HAP-1 (cell line): ENCODE measurements around the gene MTX3.

ENCODE experiments used
- DNase-seq, 2 experiments: peaks; one replicate each; pipeline ENCODE4 v3.0.0-alpha.2; 2016 to 2020; ENCODE audit warnings: low spot score in 2 of 2
- H3K27me3 ChIP-seq: fragments of 250-450 bp; sonication (Bioruptor Pico); 2 replicates; pipeline ENCODE4 v1.5.1; 2020; ENCODE audit warnings: low read depth, mild to moderate bottlenecking, moderate library complexity
- H3K36me3 ChIP-seq: fragments of 250-450 bp; sonication (Bioruptor Pico); replicated peaks from 2 replicates; pipeline ENCODE4 v1.5.1; 2020; ENCODE audit warnings: mild to moderate bottlenecking
- H3K4me1 ChIP-seq: fragments of 250-450 bp; sonication (Bioruptor Pico); 2 replicates; pipeline ENCODE4 v1.5.1; 2020; ENCODE audit warnings: mild to moderate bottlenecking
- H3K4me3 ChIP-seq: fragments of 250-450 bp; sonication (Bioruptor Pico); 2 replicates; pipeline ENCODE4 v1.5.1; 2020; ENCODE audit warnings: mild to moderate bottlenecking, moderate library complexity
- H3K9me3 ChIP-seq: fragments of 250-450 bp; sonication (Bioruptor Pico); 2 replicates; pipeline ENCODE4 v1.5.1; 2020; ENCODE audit warnings: mild to moderate bottlenecking, moderate library complexity
- in situ Hi-C: fragments of 300-500 bp; cut with MboI; formaldehyde crosslinking; loops from 3 replicates; pipeline ENCODE4 v1.14.3; 2020; ENCODE audit warnings: low sequenced_read_pairs, inconsistent platforms, mixed read lengths

Gene MTX3

DNA sequence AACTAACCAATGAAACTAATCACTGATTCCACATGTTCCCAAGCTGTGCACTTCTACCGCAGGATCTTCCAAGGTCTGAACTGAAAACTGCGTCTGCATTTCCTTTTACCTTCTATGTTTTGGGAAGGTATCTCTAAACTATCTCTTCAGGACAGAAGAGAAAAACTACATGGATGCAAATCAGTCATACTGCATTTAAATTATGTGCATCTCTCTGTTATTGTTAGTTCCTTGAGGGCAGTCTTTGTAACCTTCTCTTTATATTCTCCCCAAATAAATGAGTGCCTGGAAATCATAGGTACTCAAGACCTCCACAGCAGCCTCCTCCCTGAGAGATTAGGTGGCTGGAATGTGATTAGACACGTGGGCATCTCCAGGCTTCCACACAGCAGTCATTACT, 17.1 kb downstream of the MTX3 start:
- in situ Hi-C loops, result no loop called here
- Histone ChIP-seq H3K4me1 (peaks cover 3% of the 10 kb centered on the region; the same call in 1 of the 2 replicates), H3K9me3 (no peaks in the 10 kb centered on the region), H3K36me3 (no peaks in the 10 kb centered on the region), H3K27me3 (no peaks in the 10 kb centered on the region; the same call in 1 of the 2 replicates), H3K4me3 (no peak overlapping the region)
- DNase-seq, result no peak

DNA sequence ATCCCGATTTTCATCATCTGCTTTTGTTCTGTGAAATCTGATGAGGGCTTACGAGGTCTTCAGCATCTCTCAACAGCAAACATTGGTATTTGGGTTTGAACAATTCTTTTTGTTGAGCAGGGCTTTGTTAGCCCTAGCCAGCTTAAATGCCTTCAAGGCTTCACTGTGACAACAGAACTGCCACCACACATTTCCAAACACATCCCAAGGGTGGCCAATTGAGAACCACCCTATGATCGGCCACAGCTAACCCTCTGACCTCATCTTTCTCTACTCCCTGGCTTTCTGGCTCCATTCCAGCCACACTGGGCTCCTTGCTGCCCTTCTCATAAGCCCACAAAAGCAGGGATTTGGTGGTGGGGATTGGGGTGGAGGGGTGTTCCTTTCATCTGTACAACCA, 17.6 kb downstream of the MTX3 start:
- no peaks in the 10 kb centered on the region; the same call in 1 of the 2 replicates for H3K27me3 ChIP-seq
- H3K4me1 ChIP-seq, result peaks cover 3% of the 10 kb centered on the region; the same call in 1 of the 2 replicates
- peak; percentile 35 to 66 for DNase-seq
- no peaks in the 10 kb centered on the region for H3K36me3 ChIP-seq
- in situ Hi-C loops, result no loop called here
- no peaks in the 10 kb centered on the region for H3K9me3 ChIP-seq
- no peak overlapping the region for H3K4me3 ChIP-seq

DNA sequence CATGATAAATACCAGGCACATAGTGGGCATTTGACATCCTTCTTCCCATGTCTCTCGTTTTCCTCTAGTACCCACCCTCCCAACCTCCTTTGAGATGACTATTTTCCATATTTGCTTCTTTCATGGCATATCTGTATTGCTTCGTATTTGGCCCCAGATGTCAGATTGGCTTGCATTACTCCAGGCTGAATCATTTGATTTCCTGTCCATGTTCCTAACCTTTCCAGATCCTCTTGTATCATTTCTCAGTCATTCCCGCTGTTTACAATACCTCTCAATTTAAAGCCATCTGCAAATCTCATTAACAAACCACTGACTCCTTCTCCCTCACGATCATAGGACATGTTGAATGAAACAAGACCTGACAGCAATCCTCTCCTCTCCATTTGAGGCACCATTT, 19.9 kb downstream of the MTX3 start:
- H3K4me3 ChIP-seq, result no peak overlapping the region
- in situ Hi-C loops, result no loop called here
- no peaks in the 10 kb centered on the region for H3K36me3 ChIP-seq
- DNase-seq, result no peak
- H3K27me3 ChIP-seq, result no peaks in the 10 kb centered on the region; the same call in 1 of the 2 replicates
- peaks cover 3% of the 10 kb centered on the region; the same call in 1 of the 2 replicates for H3K4me1 ChIP-seq
- H3K9me3 ChIP-seq, result no peaks in the 10 kb centered on the region

DNA sequence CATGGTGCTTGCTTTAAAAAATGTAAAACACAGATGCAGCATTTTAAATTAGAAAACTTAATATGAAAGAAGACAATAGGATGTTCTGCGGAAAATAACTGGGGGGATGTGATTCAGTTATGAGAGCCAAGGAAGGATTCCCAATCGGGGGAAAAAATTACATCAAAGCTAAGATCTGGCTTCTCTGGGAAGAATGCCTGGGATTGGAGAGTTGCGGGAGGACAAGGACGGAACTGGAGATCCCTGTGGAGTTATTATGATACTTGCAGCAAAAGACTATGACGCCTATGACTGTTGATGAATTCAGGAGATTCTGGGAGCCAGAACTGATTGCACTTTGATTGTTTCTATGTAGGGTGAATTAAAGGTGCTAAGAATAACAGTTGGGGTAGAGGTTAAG, 24.6 kb downstream of the MTX3 start:
- in situ Hi-C loops, result no loop called here
- DNase-seq, result no peak
- H3K4me3 ChIP-seq, result no peak overlapping the region
- H3K36me3 ChIP-seq, result no peaks in the 10 kb centered on the region
- no peaks in the 10 kb centered on the region for H3K4me1 ChIP-seq
- H3K27me3 ChIP-seq, result no peaks in the 10 kb centered on the region
- no peaks in the 10 kb centered on the region for H3K9me3 ChIP-seq

DNA sequence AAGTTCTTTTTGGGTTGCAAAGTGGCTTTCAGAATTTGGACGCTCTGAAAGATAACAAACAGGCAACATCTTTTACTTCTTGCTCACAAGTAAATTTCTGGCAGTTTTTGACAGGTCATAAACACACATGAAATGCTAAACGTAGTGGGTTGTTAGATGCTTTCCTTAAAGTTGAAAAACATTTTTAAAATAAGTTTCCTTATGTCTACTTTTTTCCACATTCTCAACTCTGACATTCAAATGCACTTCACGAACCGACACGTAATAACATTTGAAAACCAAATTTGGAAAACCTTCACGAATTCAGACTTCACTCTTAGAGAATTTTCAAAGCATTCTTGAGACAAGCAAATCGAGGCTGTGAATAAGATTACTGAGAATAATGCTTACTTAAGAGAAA, 26.9 kb downstream of the MTX3 start:
- H3K9me3 ChIP-seq, result no peaks in the 10 kb centered on the region
- no peaks in the 10 kb centered on the region for H3K27me3 ChIP-seq
- H3K4me3 ChIP-seq, result no peak overlapping the region
- no peaks in the 10 kb centered on the region for H3K36me3 ChIP-seq
- no peaks in the 10 kb centered on the region for H3K4me1 ChIP-seq
- no peak for DNase-seq
- in situ Hi-C loops, result no loop called here

DNA sequence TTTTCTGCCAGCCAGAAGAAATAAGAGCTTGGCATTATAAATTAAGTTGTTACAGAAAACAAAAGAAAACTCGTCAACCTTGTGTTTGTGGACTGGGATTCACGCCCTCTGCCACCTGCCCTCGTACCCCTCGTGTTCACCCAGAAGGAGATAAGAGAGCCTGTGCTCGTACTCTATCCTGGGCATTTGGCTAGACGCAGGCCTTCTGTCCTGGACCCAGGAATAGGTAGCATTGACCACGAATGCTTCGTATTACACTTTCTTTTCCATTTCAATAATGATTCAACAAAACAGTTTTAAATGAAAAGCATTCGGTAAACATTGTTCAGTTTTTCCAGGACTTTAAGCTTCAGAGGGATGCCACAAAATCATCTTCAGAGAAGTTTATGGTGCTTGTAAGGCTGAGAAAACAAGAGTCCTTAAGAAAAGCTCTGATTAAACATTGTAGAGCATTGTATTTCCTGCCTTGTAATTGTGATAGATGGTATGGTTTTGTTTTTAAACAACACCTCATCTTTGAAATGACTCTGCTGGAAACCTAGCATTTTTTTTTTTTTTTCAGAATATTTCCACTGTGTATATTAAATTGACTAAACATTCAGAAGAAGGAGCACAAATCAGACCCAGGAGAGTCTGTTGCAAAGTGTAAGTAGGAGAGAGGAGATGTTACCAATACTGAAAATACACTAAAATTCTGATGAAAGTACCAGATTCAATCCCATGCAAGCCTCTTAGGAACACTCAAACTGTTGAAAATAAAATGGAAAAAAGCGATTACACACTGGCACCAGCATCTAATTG, 27.6 kb downstream of the MTX3 start:
- no peak for DNase-seq
- Histone ChIP-seq H3K4me1 (no peaks in the 10 kb centered on the region), H3K9me3 (no peaks in the 10 kb centered on the region), H3K36me3 (no peaks in the 10 kb centered on the region), H3K4me3 (no peak overlapping the region), H3K27me3 (no peaks in the 10 kb centered on the region)
- in situ Hi-C loops, result no loop called here

DNA sequence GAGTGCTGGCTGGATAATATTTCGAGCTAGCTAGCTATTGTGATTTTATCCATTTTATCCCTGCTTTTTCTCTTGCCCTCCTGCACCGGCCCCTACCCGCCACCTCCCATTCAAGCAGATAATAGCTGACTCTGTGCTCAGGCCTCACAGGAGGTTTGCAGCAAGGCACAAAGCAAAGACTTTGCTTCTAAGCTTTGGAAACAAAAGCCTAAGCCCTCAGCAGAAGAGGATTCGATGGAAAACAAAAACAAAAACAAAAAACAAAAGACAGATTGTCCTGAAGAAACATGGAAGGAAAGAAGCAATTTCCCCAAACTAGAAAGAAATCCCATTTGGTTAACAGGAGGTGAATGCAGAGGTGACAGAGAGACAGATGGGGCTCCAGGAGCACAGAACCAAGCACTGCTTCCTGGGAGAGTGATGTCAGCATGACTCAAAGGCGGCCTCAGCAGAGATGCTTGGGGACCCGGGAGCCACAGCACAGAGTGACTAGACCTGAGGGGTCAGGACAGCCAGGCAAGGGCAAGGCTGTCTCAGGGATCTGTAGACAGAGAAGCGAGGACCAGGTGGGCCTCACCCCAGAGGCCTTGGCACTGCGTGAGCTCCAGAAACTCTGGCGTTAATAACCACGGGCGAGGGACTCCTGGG, 28.4 kb downstream of the MTX3 start:
- Histone ChIP-seq H3K36me3 (no peaks in the 10 kb centered on the region), H3K9me3 (no peaks in the 10 kb centered on the region), H3K27me3 (no peaks in the 10 kb centered on the region), H3K4me1 (no peaks in the 10 kb centered on the region), H3K4me3 (no peak overlapping the region)
- peak; percentile 18 to 49 for DNase-seq
- in situ Hi-C loops, result no loop called here

DNA sequence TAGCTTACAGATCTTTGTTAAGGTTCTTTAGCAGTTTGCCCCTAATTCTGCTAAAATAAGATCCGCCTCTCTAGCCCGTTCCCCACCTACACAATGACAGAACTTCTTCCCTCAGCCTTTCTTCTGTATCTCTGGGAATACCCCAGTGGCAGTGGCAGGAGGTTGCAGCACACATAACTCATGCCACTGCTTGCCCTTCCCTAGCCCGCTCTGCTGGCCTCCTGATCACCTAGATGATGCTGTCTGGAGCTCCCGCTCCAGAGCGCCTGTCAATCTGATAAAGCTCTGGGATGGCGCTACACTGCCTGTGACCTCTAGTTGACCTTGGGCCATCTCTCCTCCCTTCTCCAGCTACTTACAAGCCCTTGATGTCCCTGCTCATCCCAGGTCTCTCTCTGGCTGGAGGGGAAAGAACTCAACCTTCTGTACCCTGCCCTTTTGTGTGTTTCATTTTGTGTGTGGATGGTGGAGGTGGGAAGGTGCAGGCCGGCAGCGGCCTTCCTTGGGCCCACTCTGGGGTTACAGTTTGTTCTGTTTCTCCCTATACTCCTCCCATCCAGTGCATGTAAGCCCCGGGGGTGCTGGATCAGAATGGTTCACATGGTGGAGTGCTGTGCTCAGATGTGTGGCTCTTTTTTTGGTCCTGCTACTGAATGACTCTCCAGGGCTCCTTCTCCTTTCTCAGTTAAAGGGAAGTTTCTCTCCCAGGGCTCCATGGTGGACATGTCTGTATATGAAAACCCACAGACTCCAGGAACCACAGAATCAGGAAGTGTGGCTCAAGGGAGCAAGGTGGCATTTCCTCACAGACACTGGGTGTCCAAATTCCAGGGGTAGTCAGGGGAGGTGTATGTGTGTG, 29.1 kb downstream of the MTX3 start:
- Histone ChIP-seq H3K4me3 (no peak overlapping the region), H3K36me3 (no peaks in the 10 kb centered on the region), H3K27me3 (no peaks in the 10 kb centered on the region), H3K4me1 (no peaks in the 10 kb centered on the region), H3K9me3 (no peaks in the 10 kb centered on the region)
- DNase-seq, result no peak
- in situ Hi-C loops, result no loop called here

DNA sequence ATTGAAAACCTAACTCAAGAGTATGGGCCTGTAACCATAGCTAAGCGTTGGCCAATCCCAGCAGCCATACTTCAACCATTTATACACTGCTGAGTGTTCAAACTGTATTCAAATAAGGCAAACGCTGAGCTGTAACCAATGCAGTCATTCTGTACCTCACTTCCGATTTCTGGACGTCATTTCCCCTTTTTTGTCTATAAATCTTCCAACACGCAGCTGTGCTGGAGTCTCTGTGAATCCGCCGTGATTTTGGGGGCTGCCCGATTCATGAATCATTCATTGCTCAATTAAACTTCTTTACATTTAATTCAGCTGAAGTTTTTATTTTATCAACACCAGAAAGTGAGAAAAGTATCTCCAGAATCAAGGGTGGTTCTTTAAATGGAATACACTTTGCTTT, 31.7 kb downstream of the MTX3 start:
- no peaks in the 10 kb centered on the region for H3K4me1 ChIP-seq
- H3K36me3 ChIP-seq, result no peaks in the 10 kb centered on the region
- H3K9me3 ChIP-seq, result no peaks in the 10 kb centered on the region
- no peak for DNase-seq
- H3K4me3 ChIP-seq, result no peak overlapping the region
- in situ Hi-C loops, result no loop called here
- H3K27me3 ChIP-seq, result no peaks in the 10 kb centered on the region

DNA sequence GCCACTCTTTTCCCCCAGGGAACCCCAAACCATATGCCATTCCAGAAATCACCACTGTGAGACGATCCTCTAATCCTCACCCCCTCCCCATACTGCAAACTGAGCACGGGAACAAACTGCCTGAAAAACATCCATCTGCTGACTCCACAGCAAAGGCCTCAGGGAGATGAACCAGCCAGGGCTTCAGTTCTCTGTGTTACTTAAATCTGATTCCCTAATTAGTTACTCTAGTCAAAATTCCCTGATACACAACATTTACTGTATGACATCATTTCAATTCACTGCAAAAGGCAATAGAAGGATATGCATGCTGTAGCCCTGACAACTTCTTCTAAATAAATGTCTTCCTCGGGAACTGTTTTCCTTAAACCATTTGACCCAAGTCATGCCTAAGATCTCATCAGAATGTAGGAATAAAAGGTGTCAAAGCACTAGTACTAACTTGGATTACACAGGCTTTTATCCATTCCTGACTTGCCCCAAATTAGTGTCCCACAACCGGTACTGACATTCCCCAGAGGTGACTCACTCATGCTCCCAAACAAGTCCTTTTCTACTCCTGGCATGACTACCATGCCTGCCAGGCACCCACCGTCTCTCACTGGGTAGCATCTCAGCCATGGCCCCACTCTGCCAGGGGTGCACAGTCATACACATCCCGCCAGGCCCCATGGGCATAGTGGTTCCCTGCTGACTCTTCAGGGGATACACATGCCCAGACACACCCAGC, 35.0 kb downstream of the MTX3 start:
- H3K9me3 ChIP-seq, result no peaks in the 10 kb centered on the region
- in situ Hi-C loops, result no loop called here
- H3K4me1 ChIP-seq, result no peaks in the 10 kb centered on the region
- DNase-seq, result no peak
- H3K4me3 ChIP-seq, result no peak overlapping the region
- H3K27me3 ChIP-seq, result no peaks in the 10 kb centered on the region
- H3K36me3 ChIP-seq, result no peaks in the 10 kb centered on the region

DNA sequence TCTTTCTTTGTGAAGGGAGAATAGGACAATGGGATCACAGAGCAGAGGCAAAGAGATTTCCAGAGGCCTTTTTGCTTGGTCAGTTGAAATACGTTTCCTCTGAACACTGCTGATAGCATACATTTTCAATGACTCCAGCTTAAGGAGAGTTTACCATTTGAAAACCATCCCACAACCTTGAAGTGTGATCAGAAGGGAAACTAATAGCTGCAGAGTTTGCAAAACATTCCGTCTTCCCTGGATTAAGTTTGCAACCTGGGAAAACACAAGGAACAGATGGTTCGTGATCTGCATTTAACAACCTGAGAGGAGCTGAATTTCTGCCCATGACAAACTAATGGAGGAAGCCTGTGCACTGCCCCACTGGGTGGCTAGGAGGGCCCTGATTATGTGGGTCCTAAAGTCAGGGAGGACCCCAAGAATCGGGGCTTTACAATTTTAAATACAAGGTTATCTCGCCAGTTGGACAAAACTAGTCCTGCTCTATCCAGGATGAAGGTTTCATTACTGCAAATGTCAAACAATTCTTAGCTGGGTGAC, 35.6 kb downstream of the MTX3 start:
- Histone ChIP-seq H3K27me3 (no peaks in the 10 kb centered on the region), H3K4me1 (no peaks in the 10 kb centered on the region), H3K4me3 (no peak overlapping the region), H3K9me3 (no peaks in the 10 kb centered on the region), H3K36me3 (no peaks in the 10 kb centered on the region)
- DNase-seq, result no peak
- in situ Hi-C loops, result no loop called here

DNA sequence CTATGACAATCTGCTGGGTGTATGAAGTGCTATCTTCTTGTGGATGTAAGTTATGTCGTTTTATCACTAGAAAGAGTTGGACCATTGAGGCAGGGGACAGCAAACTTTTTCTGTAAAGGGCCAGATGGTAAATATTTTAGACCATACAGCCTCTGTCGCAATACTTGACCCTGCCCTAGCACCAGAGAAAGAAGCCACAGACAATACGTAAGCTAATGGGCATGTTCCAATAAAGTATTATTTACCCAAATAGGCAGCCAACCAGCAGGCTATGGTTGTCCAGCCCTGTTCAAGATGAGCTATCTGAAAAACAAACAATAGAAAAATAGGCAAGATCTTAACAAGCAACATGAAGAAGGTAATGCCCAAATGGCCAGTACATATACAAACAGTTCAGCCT, 36.4 kb downstream of the MTX3 start:
- DNase-seq, result no peak

DNA sequence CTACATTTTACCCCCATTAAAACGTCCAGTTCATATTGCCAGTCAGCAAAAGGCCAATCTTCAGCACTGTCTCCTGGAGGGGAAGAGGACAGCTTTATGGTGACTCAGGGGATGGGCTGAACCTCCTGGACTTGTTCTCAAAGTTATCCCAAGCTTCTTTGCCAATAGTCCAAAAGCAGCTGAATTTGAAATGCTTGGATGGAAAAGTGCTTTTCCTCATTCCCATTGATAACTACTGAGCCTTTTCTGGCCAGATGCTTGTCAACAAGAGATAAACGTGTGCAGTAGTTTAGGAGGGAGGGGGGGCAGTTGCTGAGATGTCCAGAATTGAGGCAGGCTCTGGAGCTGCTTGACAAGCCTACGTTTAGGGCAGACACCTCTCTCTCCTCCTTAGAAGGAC, 43.5 kb downstream of the MTX3 start:
- in situ Hi-C loops, result no loop called here
- no peak for DNase-seq

More for the DNA sequence above, 36.4 kb downstream of the MTX3 start:
- Histone ChIP-seq H3K4me1 (no peaks in the 10 kb centered on the region), H3K9me3 (no peaks in the 10 kb centered on the region), H3K4me3 (no peak overlapping the region), H3K36me3 (no peaks in the 10 kb centered on the region), H3K27me3 (no peaks in the 10 kb centered on the region)
- in situ Hi-C loops, result no loop called here

More for the DNA sequence above, 43.5 kb downstream of the MTX3 start:
- Histone ChIP-seq H3K4me3 (no peak overlapping the region), H3K27me3 (no peaks in the 10 kb centered on the region), H3K4me1 (no peaks in the 10 kb centered on the region), H3K9me3 (no peaks in the 10 kb centered on the region), H3K36me3 (no peaks in the 10 kb centered on the region)
